Activated CD8-positive, alpha-beta memory T cell treated with anti-CD3 and anti-CD28 coated beads, Interleukin-2, amount 50 U/mL, for 4 hours (primary cell): ENCODE data around the gene ANKRD33.

Experiments used
- DNase-seq: peaks from one replicate; pipeline ENCODE4 v3.0.0-alpha.2; 2020

The ANKRD33 gene

DNA sequence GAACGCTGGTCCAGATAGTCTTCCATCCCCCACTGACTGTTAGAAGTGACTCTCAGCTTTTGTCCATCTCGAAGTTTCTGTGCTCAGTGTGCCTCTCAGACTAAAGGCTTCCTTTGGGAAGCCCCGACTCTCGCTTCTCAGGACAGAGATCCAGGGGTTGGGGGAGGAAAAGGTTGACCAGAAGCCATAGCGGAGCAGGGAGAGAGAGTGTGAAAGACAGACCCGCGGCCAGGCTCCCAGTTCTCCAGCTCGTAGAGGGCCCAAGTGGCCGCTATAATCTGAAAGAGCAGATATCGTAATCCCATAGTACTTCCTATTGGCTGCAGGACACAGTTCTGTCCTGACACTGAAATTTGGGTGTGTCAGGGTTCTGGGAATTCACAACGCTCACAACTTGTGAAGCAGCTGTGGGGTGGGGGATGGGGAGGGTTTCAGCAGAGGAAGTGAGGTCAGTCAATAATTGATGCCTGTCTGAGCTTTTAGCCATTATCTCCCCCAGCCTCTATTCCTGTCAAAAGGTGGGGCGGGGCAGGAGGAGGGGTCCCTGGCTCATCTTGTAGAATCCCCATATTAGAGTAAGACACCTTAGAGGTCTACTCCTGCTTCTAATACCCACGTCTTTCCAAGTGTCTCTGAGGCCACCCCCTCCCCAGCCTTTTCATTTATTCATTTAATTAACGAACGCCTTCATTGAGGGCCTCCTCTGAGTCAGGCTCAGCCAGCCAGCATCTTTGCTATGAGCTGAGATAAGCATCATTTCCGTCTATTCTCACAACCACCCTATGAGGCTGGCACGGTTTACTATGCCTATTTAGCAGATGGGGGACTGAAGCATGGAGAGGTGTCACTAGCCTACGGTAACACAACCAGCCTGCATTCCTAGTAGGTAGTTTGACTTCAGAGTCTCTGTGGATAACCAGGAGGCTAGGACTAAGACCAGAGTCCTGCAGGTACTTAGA, 17.8 kb downstream of the ANKRD33 start:
- DNase-seq: no peak

DNA sequence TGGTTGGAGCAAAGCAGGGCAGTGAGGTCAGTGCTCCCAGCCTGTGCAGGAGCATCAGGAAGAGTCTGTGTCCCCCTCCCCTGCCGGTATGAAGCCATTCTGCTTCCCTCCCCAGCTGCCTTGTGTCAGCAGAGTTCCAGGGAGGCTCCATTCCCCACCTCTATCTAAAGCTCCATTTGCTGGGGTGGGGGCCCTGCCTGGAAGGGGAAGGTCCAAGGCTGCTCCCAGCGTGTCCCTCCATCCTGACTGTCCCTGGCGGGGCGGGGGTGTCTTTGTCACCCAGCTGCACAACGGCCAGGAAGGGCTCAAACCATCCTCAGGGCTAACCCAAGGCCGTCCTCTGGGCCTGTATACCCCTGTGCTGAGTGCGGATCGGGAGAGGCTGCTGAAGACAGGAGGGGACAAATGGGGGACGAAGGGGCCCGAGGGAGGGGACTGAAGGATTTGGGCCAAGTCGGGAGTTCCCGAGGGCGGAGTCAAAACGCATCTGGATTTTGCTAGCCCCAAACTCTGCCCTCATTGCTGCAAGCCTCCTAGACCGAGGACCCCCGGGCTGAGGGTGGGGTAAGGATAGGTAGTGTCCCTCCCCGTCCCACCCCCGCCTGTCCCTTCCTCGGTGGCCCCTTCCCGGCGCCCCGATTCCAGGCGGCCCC, 18.7 kb downstream of the ANKRD33 start:
- DNase-seq: no peak

DNA sequence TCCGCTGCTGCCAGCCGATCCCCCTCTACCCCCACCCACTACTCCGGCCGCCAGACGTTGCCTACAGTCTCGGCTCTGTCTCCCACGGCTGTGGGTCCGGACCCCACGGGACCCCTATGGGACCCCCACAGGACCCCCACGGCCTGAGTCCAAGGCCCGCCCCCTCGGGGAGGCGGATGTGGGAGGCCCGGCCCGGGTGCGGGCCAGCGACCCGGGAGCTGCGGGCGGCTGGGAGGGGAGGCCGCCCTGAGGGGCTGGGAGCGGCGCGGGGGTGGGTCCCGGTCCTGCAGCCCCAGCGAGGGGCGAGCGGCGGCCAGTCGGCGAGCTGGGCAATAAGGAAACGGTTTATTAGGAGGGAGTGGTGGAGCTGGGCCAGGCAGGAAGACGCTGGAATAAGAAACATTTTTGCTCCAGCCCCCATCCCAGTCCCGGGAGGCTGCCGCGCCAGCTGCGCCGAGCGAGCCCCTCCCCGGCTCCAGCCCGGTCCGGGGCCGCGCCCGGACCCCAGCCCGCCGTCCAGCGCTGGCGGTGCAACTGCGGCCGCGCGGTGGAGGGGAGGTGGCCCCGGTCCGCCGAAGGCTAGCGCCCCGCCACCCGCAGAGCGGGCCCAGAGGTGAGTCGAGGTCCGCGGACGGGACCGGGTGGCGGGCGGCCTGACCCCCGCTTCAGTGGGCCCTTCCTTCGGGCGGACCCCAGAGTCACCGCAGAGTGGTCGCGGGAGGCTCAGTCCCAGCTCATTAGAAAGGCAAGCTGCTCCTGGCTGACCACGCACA, 19.4 kb downstream of the ANKRD33 start, which contains the start of gene ACVRL1:
ACVRL1 (plus strand) TSS at position 422 of the 773 bp plus-strand sequence. CDS start 4,971 bp downstream, outside the sequence.
- DNase-seq: no peak

DNA sequence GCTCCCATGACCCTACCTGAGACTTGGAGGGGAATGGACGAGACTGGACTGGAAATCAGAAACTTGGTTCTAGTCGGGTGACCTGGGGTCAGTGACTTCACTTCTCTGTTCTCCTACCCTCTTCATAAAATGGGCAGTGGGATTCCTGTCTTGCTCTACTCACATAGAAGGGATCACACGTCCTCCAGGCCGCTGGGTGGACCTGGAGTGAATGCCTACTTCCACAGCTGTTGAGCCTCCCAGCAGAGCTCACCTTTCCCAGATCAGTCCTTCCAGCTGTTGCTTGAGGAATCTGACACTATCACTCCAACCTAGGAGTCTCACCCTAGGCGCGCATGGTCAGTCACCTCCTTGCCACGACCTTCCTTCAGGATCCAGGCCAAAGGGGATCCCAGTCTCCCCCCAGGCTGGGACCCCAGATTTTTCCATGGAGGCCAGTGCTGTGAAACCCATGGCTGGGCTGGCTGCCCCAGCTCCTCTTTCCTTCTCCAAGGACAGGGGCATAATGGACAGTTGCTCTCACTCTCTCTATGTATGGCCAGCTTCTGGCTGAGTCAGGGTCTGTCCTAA, 20.0 kb downstream of the ANKRD33 start:
- DNase-seq: no peak

DNA sequence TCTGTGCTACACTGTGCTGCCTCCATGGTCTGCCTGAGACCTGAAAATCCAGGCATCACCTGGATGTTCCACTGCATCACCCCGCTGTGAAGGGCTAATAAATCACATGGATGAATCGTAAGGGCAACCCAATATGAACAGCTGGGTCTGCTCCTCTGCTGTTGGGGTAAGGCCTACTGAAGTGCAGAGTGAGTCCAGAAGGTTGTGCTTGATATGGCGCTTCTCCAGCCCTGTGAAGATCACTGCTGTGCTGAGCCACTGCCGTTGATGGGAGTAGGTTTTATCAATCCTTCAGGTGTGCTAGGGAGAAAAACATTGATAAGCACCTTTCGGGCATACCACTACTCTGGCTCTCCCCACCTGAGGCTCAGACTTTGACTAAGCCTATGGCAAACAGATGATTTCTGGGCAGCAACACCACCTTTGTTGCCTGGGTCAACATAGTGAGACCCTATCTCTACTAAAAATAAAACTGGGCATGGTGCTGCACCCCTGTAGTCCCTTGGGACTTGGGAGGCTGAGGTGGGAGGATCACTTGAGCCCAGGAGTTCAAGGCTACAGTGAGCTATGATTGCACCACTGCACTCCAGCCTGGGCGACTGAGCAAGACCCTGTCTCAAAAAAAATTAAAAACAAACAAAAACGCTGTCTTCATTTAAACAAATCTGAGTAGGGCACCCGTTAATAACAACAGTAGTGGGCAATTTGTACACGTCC, 21.1 kb downstream of the ANKRD33 start:
- DNase-seq: no peak

DNA sequence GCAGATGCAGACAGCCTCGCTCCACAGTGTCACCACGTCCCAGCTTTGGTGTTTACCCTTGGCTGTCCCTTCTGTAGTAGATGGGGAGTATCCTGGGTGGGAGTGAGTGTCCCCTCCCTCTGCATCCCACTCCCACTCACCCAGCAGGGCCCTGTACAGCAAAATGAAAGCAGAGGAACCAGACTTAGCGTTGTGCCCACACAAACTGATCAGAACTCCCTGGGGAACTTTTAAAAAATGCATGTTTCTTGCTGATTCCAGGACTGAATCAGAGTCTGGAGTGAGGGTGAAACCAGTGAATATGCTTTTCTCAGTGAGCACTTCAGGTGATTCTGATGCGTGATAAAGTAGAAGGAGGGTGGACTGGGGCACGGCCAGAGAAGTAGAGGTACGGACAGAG, 22.3 kb downstream of the ANKRD33 start:
- DNase-seq: no peak

DNA sequence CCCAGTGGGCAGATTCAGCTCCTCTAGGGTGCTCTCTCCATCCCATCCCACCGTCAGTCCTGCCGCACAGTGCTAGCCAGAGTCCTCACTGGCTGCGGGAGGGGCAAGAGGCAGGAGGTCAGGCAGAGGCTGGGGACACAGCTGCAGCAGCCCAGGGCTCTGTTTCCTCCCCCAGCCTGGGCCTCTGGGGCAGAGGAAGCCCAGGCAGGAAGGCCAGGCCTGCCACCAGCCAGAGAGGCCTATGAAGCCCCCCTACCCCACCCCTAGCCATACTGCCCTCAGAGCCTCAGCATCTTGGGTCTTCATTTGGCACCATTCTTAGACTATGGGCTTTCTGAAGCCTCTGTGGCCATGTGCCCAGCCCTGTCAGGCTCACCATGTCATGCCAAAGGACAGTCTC, 22.8 kb downstream of the ANKRD33 start:
- no peak for DNase-seq

DNA sequence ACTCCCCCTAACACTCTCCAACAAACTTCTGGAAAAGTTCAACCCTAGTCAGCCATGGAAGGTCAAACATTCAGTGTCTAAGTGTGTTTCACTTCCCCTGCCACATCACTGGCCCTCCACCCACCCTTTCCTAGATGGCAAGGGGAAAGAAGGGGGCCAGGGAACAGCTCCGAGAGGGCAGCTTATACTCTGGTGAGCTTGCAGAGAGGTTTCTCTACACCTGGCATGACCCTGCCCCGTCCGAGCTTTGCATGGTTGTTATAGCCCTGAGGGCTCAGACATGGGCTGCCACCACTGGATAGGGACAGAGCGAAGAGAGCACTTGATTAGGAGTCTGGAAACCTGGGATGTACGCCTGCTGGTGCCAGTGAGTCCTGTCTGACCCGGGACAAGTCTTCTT, 23.4 kb downstream of the ANKRD33 start:
- DNase-seq: no peak

DNA sequence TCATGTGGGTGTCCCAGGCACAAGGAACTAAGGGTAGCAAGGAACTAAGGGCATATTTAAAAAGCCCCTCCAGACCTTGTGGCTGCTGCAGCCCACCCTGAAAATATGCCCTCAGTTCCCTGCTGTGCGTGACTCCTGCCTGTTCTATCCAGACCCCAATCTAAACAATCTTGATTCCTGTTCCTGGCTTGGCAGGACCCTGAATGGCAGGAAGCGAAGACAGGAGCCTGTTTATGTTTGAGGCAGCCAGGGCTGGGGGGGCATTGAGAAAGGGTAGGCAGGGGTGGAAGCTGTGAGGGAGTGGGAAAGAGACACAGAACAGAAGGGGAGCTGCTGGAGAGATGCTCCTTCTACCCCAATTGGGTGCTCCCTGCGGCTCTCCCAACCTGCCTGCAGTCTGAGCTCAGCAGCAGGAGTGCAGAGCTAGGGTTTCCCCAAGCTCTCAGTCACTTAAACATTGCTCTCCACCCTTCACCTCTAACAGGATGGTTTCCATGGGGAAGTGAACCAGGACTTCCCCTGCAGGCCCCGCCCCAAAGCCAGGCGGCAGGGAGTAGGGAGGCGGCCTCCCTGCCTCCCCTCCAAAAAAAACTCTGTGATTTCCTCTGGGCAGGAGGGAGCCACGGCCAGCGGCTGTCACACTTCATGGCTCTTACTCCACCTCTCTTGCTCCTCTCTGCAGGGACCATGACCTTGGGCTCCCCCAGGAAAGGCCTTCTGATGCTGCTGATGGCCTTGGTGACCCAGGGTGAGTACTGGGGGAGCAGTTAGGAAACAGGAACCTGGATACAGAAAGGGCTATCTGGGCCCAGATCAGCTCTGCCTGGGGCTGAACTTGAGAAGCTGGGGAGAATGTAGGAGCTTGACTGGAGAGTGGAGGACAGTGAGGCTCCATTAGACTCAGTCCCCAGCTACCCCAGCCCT, 24.1 kb downstream of the ANKRD33 start:
- DNase-seq: no peak

DNA sequence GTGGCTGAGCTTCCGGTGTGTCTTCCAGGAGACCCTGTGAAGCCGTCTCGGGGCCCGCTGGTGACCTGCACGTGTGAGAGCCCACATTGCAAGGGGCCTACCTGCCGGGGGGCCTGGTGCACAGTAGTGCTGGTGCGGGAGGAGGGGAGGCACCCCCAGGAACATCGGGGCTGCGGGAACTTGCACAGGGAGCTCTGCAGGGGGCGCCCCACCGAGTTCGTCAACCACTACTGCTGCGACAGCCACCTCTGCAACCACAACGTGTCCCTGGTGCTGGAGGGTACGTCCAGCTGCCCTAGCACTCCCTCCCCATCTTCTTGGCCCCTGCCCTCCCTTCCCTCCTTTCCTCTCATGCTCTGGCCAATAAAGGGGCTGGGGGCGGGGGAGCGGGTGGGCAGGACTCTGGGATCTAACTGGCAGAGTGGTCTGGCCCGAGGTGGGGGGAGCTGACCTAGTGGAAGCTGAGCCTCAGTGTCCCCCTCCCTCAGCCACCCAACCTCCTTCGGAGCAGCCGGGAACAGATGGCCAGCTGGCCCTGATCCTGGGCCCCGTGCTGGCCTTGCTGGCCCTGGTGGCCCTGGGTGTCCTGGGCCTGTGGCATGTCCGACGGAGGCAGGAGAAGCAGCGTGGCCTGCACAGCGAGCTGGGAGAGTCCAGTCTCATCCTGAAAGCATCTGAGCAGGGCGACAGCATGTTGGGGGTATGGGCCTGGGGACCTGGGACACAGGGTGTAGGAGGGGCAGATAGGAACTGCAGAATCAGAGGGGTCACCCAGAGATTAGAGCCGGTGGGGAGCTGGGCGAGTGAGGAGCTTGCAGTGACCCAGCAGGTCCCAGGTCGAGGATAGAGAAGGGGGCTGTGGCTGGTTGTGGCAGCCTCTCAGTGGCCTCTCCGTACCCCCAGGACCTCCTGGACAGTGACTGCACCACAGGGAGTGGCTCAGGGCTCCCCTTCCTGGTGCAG, 25.4 kb downstream of the ANKRD33 start:
- no peak for DNase-seq

DNA sequence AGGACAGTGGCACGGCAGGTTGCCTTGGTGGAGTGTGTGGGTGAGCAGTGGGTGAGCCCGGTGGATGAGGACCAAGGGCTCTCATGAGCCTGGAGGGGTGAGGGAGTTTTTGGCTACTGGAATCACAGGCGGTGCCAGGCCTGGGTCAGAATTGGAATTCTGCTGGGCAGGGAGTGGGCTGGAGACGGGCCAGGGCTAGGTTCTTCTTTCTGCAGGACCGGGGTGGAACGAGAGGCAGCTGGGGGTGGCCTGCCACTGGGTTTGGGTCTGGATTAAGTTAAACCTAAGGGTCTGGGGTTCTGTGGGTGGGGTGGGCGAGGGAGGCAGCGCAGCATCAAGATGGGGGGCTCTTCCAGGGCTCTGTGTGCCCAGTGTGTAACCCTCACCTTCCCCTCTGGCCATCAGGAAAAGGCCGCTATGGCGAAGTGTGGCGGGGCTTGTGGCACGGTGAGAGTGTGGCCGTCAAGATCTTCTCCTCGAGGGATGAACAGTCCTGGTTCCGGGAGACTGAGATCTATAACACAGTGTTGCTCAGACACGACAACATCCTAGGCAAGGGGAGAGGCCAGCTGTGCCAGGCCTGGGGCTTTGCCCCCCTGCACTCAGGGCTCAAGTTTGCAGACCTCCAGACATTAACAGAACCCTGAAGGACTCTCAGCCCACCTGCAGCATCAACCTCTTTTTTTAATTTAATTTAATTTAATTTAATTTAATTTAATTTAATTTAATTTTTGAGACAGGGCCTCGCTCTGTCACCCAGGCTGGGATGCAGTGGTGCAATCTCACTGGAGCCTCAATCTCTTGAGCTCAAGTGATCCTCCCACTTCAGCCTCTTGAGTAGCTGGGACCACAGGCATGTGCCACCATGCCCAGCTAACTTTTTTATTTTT, 26.4 kb downstream of the ANKRD33 start:
- DNase-seq: no peak

DNA sequence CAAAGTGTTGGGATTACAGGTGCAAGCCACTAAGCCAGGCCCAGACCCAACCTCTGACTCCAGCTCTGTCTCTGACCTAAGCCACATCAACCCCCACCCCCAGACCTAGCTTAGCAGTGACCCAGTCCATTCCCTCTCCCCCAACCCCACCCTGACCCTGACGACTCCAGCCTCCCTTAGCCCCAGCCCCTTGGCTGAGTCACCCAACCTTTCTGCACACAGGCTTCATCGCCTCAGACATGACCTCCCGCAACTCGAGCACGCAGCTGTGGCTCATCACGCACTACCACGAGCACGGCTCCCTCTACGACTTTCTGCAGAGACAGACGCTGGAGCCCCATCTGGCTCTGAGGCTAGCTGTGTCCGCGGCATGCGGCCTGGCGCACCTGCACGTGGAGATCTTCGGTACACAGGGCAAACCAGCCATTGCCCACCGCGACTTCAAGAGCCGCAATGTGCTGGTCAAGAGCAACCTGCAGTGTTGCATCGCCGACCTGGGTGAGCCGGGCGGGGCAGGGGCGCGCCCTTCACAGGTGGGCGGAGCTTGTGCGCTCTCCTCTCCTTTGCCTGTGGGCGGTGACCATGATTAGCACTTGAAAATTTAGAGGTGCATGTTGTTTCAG, 27.2 kb downstream of the ANKRD33 start:
- no peak for DNase-seq

DNA sequence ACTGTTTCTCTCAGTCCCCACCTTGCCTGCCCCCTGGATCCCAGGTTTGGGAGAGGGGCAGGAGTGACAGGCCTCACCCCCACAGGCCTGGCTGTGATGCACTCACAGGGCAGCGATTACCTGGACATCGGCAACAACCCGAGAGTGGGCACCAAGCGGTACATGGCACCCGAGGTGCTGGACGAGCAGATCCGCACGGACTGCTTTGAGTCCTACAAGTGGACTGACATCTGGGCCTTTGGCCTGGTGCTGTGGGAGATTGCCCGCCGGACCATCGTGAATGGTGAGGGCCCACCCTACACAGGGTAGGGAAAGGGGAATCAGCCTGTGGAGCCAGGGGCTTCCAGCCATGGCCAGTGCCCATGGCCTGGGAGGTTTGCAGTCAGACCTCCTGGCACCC, 28.0 kb downstream of the ANKRD33 start:
- no peak for DNase-seq

DNA sequence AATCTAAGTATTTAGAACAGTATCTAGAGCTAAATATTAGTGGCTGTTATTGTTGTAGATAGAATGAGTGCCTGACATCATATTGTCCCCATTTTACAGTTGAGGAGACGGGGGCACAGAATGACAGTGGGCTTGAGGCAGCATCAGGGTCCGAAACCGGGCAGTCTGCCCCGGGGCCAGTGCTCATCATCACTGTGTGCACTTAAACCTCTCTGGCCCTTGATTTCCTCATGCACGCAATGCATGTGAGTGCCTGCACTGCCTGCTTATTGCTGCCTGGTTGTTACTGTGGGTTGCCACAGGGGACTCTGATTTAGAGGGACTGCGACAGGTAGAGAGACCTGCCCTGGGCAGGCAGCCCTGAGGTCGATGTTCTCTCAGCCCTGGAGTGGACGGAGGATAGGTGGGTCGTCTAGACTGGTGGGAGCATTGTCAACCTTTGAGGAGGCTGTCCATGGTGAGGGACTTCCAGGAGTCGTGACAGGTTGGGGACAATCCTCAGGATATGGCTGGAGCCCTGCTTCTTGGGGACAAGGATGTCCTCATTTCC, 29.2 kb downstream of the ANKRD33 start:
- DNase-seq: no peak

DNA sequence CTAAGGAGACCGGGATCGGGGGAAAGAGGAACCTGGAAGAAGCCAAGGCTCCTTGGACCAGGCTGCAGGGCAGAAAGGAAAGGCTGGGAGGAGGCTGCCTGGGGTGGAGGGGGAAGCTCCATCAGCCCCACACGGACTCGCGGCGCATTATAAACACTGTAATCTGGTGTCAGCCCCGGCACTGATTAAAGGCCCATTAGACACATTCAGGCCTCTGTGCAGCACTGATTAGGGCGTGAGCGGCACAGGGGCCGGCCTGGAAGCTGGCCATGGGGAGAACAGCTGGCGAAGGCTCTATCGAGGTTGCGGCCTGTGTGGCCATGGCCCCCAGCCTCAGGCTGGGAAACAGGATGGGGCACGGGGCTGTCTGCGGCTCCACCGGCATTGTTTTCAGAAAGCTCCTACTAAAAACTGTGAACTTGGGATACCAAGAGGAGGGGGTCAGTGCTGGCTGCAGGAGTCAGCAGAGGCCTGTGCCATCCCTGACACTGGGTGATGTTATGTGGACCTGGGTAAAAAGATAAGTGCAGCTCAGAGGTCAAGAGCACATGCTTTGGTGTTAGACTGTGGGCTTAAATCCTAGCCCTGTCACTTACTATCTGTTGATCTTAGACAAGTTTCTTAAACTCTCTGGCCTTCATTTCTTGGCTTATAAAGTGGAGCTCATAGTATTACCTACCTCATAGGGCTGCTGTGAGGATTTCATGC, 30.0 kb downstream of the ANKRD33 start:
- DNase-seq: no peak

DNA sequence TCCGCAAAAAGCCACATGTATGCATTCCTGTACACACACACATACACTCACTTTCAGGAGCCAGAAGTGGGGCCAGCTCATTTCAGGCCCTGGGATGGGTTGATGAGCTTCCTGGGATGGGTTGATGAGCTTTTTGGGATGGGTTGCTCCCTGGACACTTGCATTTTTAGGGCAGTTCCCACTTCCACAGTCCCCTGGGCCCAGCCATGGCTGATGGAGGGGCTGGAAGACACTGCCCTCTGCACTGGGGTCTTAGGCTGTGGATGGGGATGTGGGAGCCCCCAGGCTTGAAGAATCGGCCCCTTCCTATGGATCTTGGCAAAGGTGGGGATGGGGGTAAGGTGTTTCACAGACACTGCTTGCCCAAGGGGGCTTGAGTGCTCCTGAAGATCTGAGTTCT, 32.1 kb downstream of the ANKRD33 start:
- DNase-seq: no peak

DNA sequence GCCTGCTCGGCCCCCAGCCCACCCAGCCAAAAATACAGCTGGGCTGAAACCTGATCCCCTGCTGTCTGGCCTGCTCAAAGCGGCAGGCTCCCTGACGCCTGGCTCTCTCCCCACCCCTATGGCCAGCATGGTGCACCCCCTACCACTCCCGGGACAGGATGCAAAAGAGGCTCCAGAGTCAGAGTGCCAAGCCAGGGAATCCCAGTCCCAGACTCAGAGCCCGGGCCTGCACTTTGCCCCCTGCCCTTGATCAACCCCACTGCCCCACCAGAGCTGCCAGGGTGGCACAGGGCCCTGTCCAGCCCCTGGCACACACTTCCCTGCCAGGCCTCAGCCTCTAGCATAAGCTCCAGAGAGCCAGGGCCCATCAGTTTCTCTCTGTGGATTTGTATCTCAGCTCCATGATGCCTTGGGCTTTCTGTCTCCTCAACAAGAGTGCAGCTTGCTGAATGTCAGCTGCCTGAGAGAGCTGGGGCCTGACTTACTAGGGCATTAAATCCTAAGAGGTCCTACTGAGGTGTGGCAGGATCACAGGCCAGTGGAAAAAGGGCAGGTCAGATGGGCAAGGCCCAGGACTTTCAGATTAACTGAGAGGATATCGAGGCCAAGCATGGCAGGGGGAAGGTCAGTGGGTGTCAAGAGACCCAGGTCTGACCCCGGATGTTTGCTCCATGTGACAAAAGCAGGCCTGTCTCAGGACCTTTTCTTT, 33.3 kb downstream of the ANKRD33 start:
- no peak for DNase-seq
